WTC11 (cell line): ENCODE results near the gene ZNF175.

Experiments used
- AFF4 ChIP-seq: sonication (generic); formaldehyde crosslinking; IDR thresholded peaks from 2 replicates; pipeline ENCODE4 v1.8.1; 2023; ENCODE audit warnings: mild to moderate bottlenecking, missing genetic modification reagents, borderline replicate concordance
- ARID4B ChIP-seq: sonication (generic); formaldehyde crosslinking; IDR thresholded peaks from 2 replicates; pipeline ENCODE4 v1.8.0; 2023; ENCODE audit warnings: missing genetic modification reagents, mild to moderate bottlenecking, borderline replicate concordance
- ATF2 ChIP-seq: sonication (generic); formaldehyde crosslinking; IDR thresholded peaks from 2 replicates; pipeline ENCODE4 v1.8.1; 2022; ENCODE audit warnings: low read depth, missing genetic modification reagents, borderline replicate concordance
- ATF6 ChIP-seq: sonication (generic); formaldehyde crosslinking; IDR thresholded peaks from 2 replicates; pipeline ENCODE4 v1.8.1; 2023; ENCODE audit warnings: mild to moderate bottlenecking, missing genetic modification reagents
- CTCF ChIP-seq: fragments of 200-600 bp; IDR thresholded peaks from 2 replicates; pipeline ENCODE4 v1.8.0; 2022; ENCODE audit warnings: antibody characterized with exemption
- FOXJ3 ChIP-seq: sonication (generic); formaldehyde crosslinking; IDR thresholded peaks from 2 replicates; pipeline ENCODE4 v1.9.0; 2021; ENCODE audit warnings: missing genetic modification reagents, mild to moderate bottlenecking, borderline replicate concordance
- MAX ChIP-seq: sonication (generic); formaldehyde crosslinking; IDR thresholded peaks from 2 replicates; pipeline ENCODE4 v1.8.0; 2022; ENCODE audit warnings: mild to moderate bottlenecking, missing genetic modification reagents
- NFYB ChIP-seq: sonication (generic); formaldehyde crosslinking; conservative IDR thresholded peaks from 2 replicates; pipeline ENCODE4 v1.8.0; 2022; ENCODE audit warnings: low read depth, missing genetic modification reagents
- RELA ChIP-seq: sonication (generic); formaldehyde crosslinking; IDR thresholded peaks from 2 replicates; pipeline ENCODE4 v1.8.1; 2022; ENCODE audit warnings: missing genetic modification reagents, mild to moderate bottlenecking, borderline replicate concordance
- ZNF416 ChIP-seq: fragments of 250-450 bp; sonication (Bioruptor Pico); IDR thresholded peaks from 2 replicates; pipeline ENCODE4 v1.9.0; 2021; ENCODE audit warnings: mild to moderate bottlenecking, inconsistent platforms
- TF ChIP-seq, protein P1 (sequence below): sonication (generic); formaldehyde crosslinking; IDR thresholded peaks from 2 replicates; pipeline ENCODE4 v1.8.1; 2023; ENCODE audit warnings: mild to moderate bottlenecking, missing genetic modification reagents, moderate library complexity
- TF ChIP-seq, protein P2 (sequence below): sonication (generic); formaldehyde crosslinking; IDR thresholded peaks from 2 replicates; pipeline ENCODE4 v1.8.1; 2023; ENCODE audit warnings: mild to moderate bottlenecking, missing genetic modification reagents, moderate library complexity
- TF ChIP-seq, protein P3 (sequence below): sonication (generic); formaldehyde crosslinking; IDR thresholded peaks from 2 replicates; pipeline ENCODE4 v1.8.0; 2023; ENCODE audit warnings: mild to moderate bottlenecking, missing genetic modification reagents

- no peak for TF ChIP-seq ATF6 (CRISPR knock-in tag)
- no peak for TF ChIP-seq ZNF416 (CRISPR knock-in tag)
- no peak for TF ChIP-seq CTCF
- TF ChIP-seq, protein P1, sequence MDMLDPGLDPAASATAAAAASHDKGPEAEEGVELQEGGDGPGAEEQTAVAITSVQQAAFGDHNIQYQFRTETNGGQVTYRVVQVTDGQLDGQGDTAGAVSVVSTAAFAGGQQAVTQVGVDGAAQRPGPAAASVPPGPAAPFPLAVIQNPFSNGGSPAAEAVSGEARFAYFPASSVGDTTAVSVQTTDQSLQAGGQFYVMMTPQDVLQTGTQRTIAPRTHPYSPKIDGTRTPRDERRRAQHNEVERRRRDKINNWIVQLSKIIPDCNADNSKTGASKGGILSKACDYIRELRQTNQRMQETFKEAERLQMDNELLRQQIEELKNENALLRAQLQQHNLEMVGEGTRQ = no peak
- TF ChIP-seq, protein P2, sequence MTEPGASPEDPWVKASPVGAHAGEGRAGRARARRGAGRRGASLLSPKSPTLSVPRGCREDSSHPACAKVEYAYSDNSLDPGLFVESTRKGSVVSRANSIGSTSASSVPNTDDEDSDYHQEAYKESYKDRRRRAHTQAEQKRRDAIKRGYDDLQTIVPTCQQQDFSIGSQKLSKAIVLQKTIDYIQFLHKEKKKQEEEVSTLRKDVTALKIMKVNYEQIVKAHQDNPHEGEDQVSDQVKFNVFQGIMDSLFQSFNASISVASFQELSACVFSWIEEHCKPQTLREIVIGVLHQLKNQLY = no peak
- no peak for TF ChIP-seq FOXJ3 (CRISPR knock-in tag)
- no peak for TF ChIP-seq ARID4B (CRISPR knock-in tag)
- no peak for TF ChIP-seq AFF4 (CRISPR knock-in tag)
- no peak for TF ChIP-seq ATF2
- TF ChIP-seq, protein P3, sequence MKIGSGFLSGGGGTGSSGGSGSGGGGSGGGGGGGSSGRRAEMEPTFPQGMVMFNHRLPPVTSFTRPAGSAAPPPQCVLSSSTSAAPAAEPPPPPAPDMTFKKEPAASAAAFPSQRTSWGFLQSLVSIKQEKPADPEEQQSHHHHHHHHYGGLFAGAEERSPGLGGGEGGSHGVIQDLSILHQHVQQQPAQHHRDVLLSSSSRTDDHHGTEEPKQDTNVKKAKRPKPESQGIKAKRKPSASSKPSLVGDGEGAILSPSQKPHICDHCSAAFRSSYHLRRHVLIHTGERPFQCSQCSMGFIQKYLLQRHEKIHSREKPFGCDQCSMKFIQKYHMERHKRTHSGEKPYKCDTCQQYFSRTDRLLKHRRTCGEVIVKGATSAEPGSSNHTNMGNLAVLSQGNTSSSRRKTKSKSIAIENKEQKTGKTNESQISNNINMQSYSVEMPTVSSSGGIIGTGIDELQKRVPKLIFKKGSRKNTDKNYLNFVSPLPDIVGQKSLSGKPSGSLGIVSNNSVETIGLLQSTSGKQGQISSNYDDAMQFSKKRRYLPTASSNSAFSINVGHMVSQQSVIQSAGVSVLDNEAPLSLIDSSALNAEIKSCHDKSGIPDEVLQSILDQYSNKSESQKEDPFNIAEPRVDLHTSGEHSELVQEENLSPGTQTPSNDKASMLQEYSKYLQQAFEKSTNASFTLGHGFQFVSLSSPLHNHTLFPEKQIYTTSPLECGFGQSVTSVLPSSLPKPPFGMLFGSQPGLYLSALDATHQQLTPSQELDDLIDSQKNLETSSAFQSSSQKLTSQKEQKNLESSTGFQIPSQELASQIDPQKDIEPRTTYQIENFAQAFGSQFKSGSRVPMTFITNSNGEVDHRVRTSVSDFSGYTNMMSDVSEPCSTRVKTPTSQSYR (CRISPR knock-in tag) = no peak
- TF ChIP-seq RELA = no peak
- no peak for TF ChIP-seq NFYB (CRISPR knock-in tag)
- no peak for TF ChIP-seq MAX
Measured at GRCh38 chr19:51564791-51565190, 6.3 kb upstream of the ZNF175 start.
